ENCODE measurements around the gene ETFA. TPM values are rescaled to one million over a fixed set of nuclear protein-coding genes. Genes with fewer than 3 reads are reported as not detected.

Gene ETFA
- total and polyA plus RNA-seq, 10 of the 15 experiments (the other 5 are each of a cell fraction or from before 2014, with no cell fraction given), result 114 to 331 (median 152) TPM

GRCh38 chr15:76333309-76333708 is 22.0 kb upstream of the ETFA start:
- no TSS peak for BruUV-seq (replicated peaks)
- peaks cover 0 to 9% of the 10 kb centered on the region in 2 experiments; a peak in 2 of 4 replicates for H3K27me3 ChIP-seq (replicated peaks in 1 of 2; ENCODE audit: control insufficient read depth in 2 of 2, insufficient read depth in 2 of 2, low read length in 1 of 2)
- H3K9me3 ChIP-seq (replicated peaks; ENCODE audit: control insufficient read depth, insufficient read depth, low read length), result no peaks in the 10 kb centered on the region; the same call in 2 of the 3 replicates
- in situ Hi-C loops (cut with MboI) (no loop called here), intact Hi-C loops (cut with micrococcal nuclease; ENCODE audit: unreplicated experiment) (loop anchor here (5.0 kb wide), 1 partner anchor 96 kb away; no protein-coding TSS in a partner anchor)
- no peaks in the 10 kb centered on the region for H4K20me1 ChIP-seq (ENCODE audit: control insufficient read depth, insufficient read depth)
- peaks cover 10% of the 10 kb centered on the region; the same call in 1 of the 2 replicates for H3K4me1 ChIP-seq (ENCODE audit: control insufficient read depth, insufficient read depth, low read length)
- POLR2A ChIA-PET, result interaction anchor here (0.6 kb wide), 1 partner anchor 728 kb away, joined by 7 read pairs; no protein-coding TSS in a partner anchor
- H3K79me2 ChIP-seq (ENCODE audit: control insufficient read depth, insufficient read depth, low read length), result no peaks in the 10 kb centered on the region
- DNase-seq (ENCODE audit: low read depth, low spot score), result no peak
- no peak overlapping the region for H3K4me3 ChIP-seq
- H3K9ac ChIP-seq (ENCODE audit: control insufficient read depth, insufficient read depth, low read length), result no peak overlapping the region
- no peak overlapping the region for H3K27ac ChIP-seq (ENCODE audit: control insufficient read depth, insufficient read depth)
- RAD21 ChIA-PET (ENCODE audit: unreplicated experiment), result interaction anchor here (1.1 kb wide), 2 partner anchors 142 to 148 kb away, joined by 4 read pairs; no protein-coding TSS in a partner anchor
- CTCF ChIA-PET, result interaction anchor here (1.0 to 3.0 kb wide), 6 partner anchors 9 to 148 kb away, joined by 3 to 21 read pairs (median 7); no protein-coding TSS in a partner anchor
- no peaks in the 10 kb centered on the region for H3K36me3 ChIP-seq (ENCODE audit: control insufficient read depth in 2 of 2, insufficient read depth in 2 of 2, low read length in 1 of 2)
- SMC1A ChIA-PET (ENCODE audit: uncharacterized antibody, unreplicated experiment), result interaction anchor here (0.9 to 1.9 kb wide), 4 partner anchors 49 to 117 kb away, joined by 3 to 5 read pairs (median 3); no protein-coding TSS in a partner anchor
- FAIRE-seq, result no peak
- WGBS (ENCODE audit: insufficient coverage, insufficient replicate concordance, low lambda C conversion rate, missing lambda C conversion rate), result 91% methylated on average over 1 of the region's 1 CpG
- no peak overlapping the region for H3K4me2 ChIP-seq (ENCODE audit: control insufficient read depth, insufficient read depth)
- TF ChIP-seq POU2F2 (IDR thresholded peaks at IDR 0.05; ENCODE audit: borderline replicate concordance, low read depth, low read length) (no peak), ZBTB11 (CRISPR knock-in tag; IDR thresholded peaks at IDR 0.05) (no peak), RELB (IDR thresholded peaks at IDR 0.05; ENCODE audit: low read depth) (no peak), ESRRA (IDR thresholded peaks at IDR 0.05; ENCODE audit: low read length) (no peak), ZNF207 (IDR thresholded peaks at IDR 0.05; ENCODE audit: borderline replicate concordance) (no peak), TCF7 (IDR thresholded peaks at IDR 0.05; ENCODE audit: borderline replicate concordance) (no peak), HDAC6 (IDR thresholded peaks at IDR 0.05; ENCODE audit: unreplicated experiment) (no peak), CREB1 (IDR thresholded peaks at IDR 0.05; ENCODE audit: low read depth) (no peak), PRDM15 (CRISPR knock-in tag; IDR thresholded peaks at IDR 0.05) (no peak), IRF3 (IDR thresholded peaks at IDR 0.05) (no peak), NR2C2 (IDR thresholded peaks at IDR 0.05; ENCODE audit: borderline replicate concordance, control insufficient read depth, insufficient read length, low read depth) (no peak), ZBED1 (IDR thresholded peaks at IDR 0.05; ENCODE audit: borderline replicate concordance) (no peak), BCL11A (IDR thresholded peaks at IDR 0.05; ENCODE audit: low read depth, low read length) (no peak), HCFC1 (IDR thresholded peaks at IDR 0.05; ENCODE audit: low read length) (no peak), IKZF1 (conservative IDR thresholded peaks at IDR 0.05) (no peak)
- no peak overlapping the region for H2AFZ ChIP-seq (ENCODE audit: control insufficient read depth, low read depth, low read length)
- no peak for ATAC-seq

Measured in GM12878 (cell line).